GM12878 (cell line): ENCODE data around the gene FHL3. TPM values are rescaled to one million over a fixed set of nuclear protein-coding genes. Genes with fewer than 3 reads are reported as not detected.

Experiments
- ATAC-seq: fragments of 200-7000 bp; cut with Tn5 transposase; 3 replicates; pipeline ENCODE4 v1.9.1; 2020; ENCODE audit warnings: mild to moderate bottlenecking, moderate library complexity
- BruUV-seq: library from RNA; stranded (reverse); fragments of 400-500 nt; replicated peaks from 2 replicates; lab custom pipeline; 2021; lab: Mats Ljungman, UMichigan
- CTCF ChIA-PET: fragments of 300-600 bp; sonication (Branson Sonifier 250); formaldehyde crosslinking; extraction: SDS; loops from one replicate; lab custom pipeline; 2021; ENCODE audit warnings: inconsistent platforms; lab: Yijun Ruan, JAX
- POLR2A ChIA-PET: fragments of 350-600 bp; formaldehyde crosslinking; extraction: SDS; loops from one replicate; lab custom pipeline; 2021; ENCODE audit warnings: inconsistent platforms; lab: Charles Lee
- RAD21 ChIA-PET: fragments of 300-600 bp; sonication (Branson Sonifier 250); formaldehyde crosslinking; loops from one replicate; lab custom pipeline; 2023; ENCODE audit warnings: antibody characterized with exemption; ENCODE audit not compliant: unreplicated experiment; lab: Charles Lee
- SMC1A ChIA-PET: fragments of 300-600 bp; sonication (Branson Sonifier 250); formaldehyde crosslinking; loops from one replicate; lab custom pipeline; 2023; ENCODE audit not compliant: unreplicated experiment, uncharacterized antibody; lab: Charles Lee
- DNase-seq: peaks from one replicate; pipeline ENCODE4 v3.0.0-alpha.2; 2011; ENCODE audit warnings: low read depth, low spot score
- FAIRE-seq: peaks from 3 replicates; lab custom pipeline; 2011; peaks lifted over from hg19 to GRCh38; lab: Jason Lieb, UNC
- H2AFZ ChIP-seq: 2 replicates; pipeline ENCODE4 v1.6.0; 2011; ENCODE audit warnings: low read depth, low read length, control low read depth; ENCODE audit not compliant: control insufficient read depth
- H3K27ac ChIP-seq: 2 replicates; pipeline ENCODE4 v1.5.1; 2011; ENCODE audit warnings: control low read depth; ENCODE audit not compliant: control insufficient read depth, insufficient read depth
- H3K27me3 ChIP-seq, 2 experiments: replicated peaks in 1 of 2; 2 replicates each; pipeline versions ENCODE4 v1.6.0 to v1.6.1; 2011; ENCODE audit warnings: low read length in 1 of 2; ENCODE audit not compliant: control insufficient read depth in 2 of 2, insufficient read depth in 2 of 2
- H3K36me3 ChIP-seq, 2 experiments: 2 replicates each; pipeline ENCODE4 v1.5.1; 2011; ENCODE audit warnings: low read length in 1 of 2; ENCODE audit not compliant: control insufficient read depth in 2 of 2, insufficient read depth in 2 of 2
- H3K4me1 ChIP-seq: 2 replicates; pipeline ENCODE4 v1.6.1; 2011; ENCODE audit warnings: mild to moderate bottlenecking, low read length, moderate library complexity, mixed read lengths; ENCODE audit not compliant: control insufficient read depth, insufficient read depth
- H3K4me2 ChIP-seq: 2 replicates; pipeline ENCODE4 v1.6.0; 2011; ENCODE audit warnings: control low read depth; ENCODE audit not compliant: control insufficient read depth, insufficient read depth
- H3K4me3 ChIP-seq: fragments of 200-600 bp; sonication (generic); 2 replicates; pipeline ENCODE4 v1.5.1; 2016
- H3K79me2 ChIP-seq: 2 replicates; pipeline ENCODE4 v1.6.0; 2011; ENCODE audit warnings: low read length; ENCODE audit not compliant: control insufficient read depth, insufficient read depth
- H3K9ac ChIP-seq: 2 replicates; pipeline ENCODE4 v1.8.0; 2011; ENCODE audit warnings: low read length, control low read depth, mixed read lengths; ENCODE audit not compliant: control insufficient read depth, insufficient read depth
- H3K9me3 ChIP-seq: replicated peaks from 3 replicates; pipeline ENCODE4 v1.5.1; 2011; ENCODE audit warnings: mild to moderate bottlenecking, low read length; ENCODE audit not compliant: control insufficient read depth, insufficient read depth
- H4K20me1 ChIP-seq: 2 replicates; pipeline ENCODE4 v1.6.0; 2011; ENCODE audit not compliant: control insufficient read depth, insufficient read depth
- BCLAF1 ChIP-seq: fragments of 450-650 bp; IDR thresholded peaks from 2 replicates; pipeline ENCODE4 v1.6.1; 2017; ENCODE audit warnings: antibody characterized with exemption, mild to moderate bottlenecking, moderate library complexity
- CTCF ChIP-seq, 3 experiments: IDR thresholded peaks in 2 of 3; conservative IDR thresholded peaks in 1 of 3; 2 replicates each; pipeline ENCODE4 v1.5.1; 2011; ENCODE audit warnings: low read depth in 3 of 3, low read length in 3 of 3, mild to moderate bottlenecking in 3 of 3, control low read depth in 2 of 3, moderate library complexity in 2 of 3, inconsistent platforms in 1 of 3, mixed read lengths in 1 of 3; ENCODE audit not compliant: control insufficient read depth in 2 of 3, insufficient read depth in 1 of 3; ENCODE audit errors: extremely low read depth in 1 of 3
- EZH2 ChIP-seq: IDR thresholded peaks from 2 replicates; pipeline ENCODE4 v1.6.1; 2012; ENCODE audit warnings: low read depth, mild to moderate bottlenecking, control low read depth, inconsistent platforms, low read length, borderline replicate concordance; ENCODE audit not compliant: control insufficient read depth
- GABPA ChIP-seq: IDR thresholded peaks from 2 replicates; pipeline ENCODE4 v1.6.1; 2014; ENCODE audit warnings: antibody characterized with exemption, low read depth, mild to moderate bottlenecking, inconsistent platforms
- MTA2 ChIP-seq: fragments of 450-650 bp; IDR thresholded peaks from 2 replicates; pipeline ENCODE4 v1.6.1; 2016; ENCODE audit warnings: low read depth, mild to moderate bottlenecking, moderate library complexity
- NFXL1 ChIP-seq: fragments of 450-650 bp; IDR thresholded peaks from 2 replicates; pipeline ENCODE4 v1.6.1; 2017; ENCODE audit warnings: antibody characterized with exemption, mild to moderate bottlenecking, borderline replicate concordance
- NRF1 ChIP-seq: conservative IDR thresholded peaks from 2 replicates; pipeline ENCODE4 v1.6.1; 2011; ENCODE audit warnings: mild to moderate bottlenecking, low read depth, low read length, improper control_type of control experiment
- POLR2AphosphoS2 ChIP-seq: IDR thresholded peaks from 2 replicates; pipeline ENCODE4 v1.6.1; 2011; ENCODE audit warnings: low read depth, mild to moderate bottlenecking, low read length, improper control_type of control experiment, moderate library complexity
- SP1 ChIP-seq: IDR thresholded peaks from one replicate; pipeline ENCODE4 v1.6.1; 2011; ENCODE audit warnings: low read depth, low read length
- ZNF24 ChIP-seq: fragments of 450-650 bp; IDR thresholded peaks from 2 replicates; pipeline ENCODE4 v1.6.1; 2017; ENCODE audit warnings: antibody characterized with exemption, mild to moderate bottlenecking
- WGBS: methylation state at CpG from one replicate; pipeline ENCODE4 v1.1.6; 2016; ENCODE audit warnings: low lambda C conversion rate; ENCODE audit not compliant: insufficient replicate concordance, insufficient coverage; ENCODE audit errors: missing lambda C conversion rate; 5-methylcytosine and 5-hydroxymethylcytosine counted together
- in situ Hi-C: fragments of 300-500 bp; cut with MboI; formaldehyde crosslinking; loops from 9 replicates; pipeline ENCODE4 v1.14.3; 2018; ENCODE audit warnings: mixed read lengths
- intact Hi-C: fragments of 100-400 bp; cut with micrococcal nuclease; formaldehyde crosslinking; loops from one replicate; pipeline ENCODE4 v1.14.2; 2022; ENCODE audit not compliant: unreplicated experiment
- polyA plus RNA-seq, 11 experiments: library from polyadenylated mRNA; depleted of rRNA in 4 of 11; unstranded in 6 of 11; stranded (reverse) in 5 of 11; fragments of >200 nt; fragmentation: Nextera tagmentation in 4 of 11; fragmentation: Illumina TruSeq in 1 of 11; extraction: Ambion mirVana in 4 of 11; extraction: Trizol in 1 of 11; gene quantifications; 1 replicate in 1 of 11; 2 replicates in 10 of 11; pipeline versions ENCODE4 v1.2.1 to v1.2.3, GENCODE V29; 2011 to 2016; ENCODE audit warnings: inconsistent platforms in 2 of 11, missing spikeins in 2 of 11, low read depth in 1 of 11
- total RNA-seq, 4 experiments: library from RNA; depleted of rRNA in 3 of 4; stranded (reverse); fragments of >200 nt in 3 of 4; fragmentation: Illumina TruSeq in 1 of 4; extraction: Trizol in 1 of 4; gene quantifications; 2 replicates each; pipeline versions ENCODE4 v1.2.1 to v1.2.3, GENCODE V29; 2013 to 2021

FHL3 gene
- total and polyA plus RNA-seq, 10 of the 15 experiments (the other 5 are each of a cell fraction or from before 2014, with no cell fraction given): 0.26 to 13.9 (median 7.9) TPM

GRCh38 chr1:38000233-38000528 lies 5.1 kb downstream of the FHL3 start:
- Histone ChIP-seq H3K9me3 (no peaks in the 10 kb centered on the region), H3K79me2 (peaks cover 18% of the 10 kb centered on the region), H3K4me2 (no peak overlapping the region), H3K27ac (peak overlapping the region; percentile 56), H3K9ac (no peak overlapping the region), H2AFZ (no peak overlapping the region; the same call in 1 of the 2 replicates), H3K4me3 (no peak overlapping the region), H4K20me1 (no peaks in the 10 kb centered on the region), H3K4me1 (peaks cover 27% of the 10 kb centered on the region), H3K36me3 (no peaks in the 10 kb centered on the region), H3K27me3 (0 out of 4 replicates have a peak, but pooled peaks cover 0 to 2% of the 10 kb centered on the region in 2 experiments)
- no peak for TF ChIP-seq POLR2AphosphoS2
- no peak for TF ChIP-seq GABPA
- TF ChIP-seq BCLAF1: no peak
- TF ChIP-seq EZH2: no peak
- TF ChIP-seq NRF1: no peak
- no peak for TF ChIP-seq NFXL1
- no peak for TF ChIP-seq SP1
- no peak for TF ChIP-seq MTA2
- TF ChIP-seq CTCF (IDR thresholded peaks at IDR 0.05 in 2 of 3, conservative IDR thresholded peaks at IDR 0.05 in 1 of 3; ENCODE audit: control insufficient read depth in 2 of 3, extremely low read depth in 1 of 3, insufficient read depth in 1 of 3, low read depth in 3 of 3, low read length in 3 of 3): no peak
- TF ChIP-seq ZNF24: no peak
- no peak for FAIRE-seq
- ATAC-seq: no peak
- in situ Hi-C loops: no loop called here
- intact Hi-C loops: no loop called here
- SMC1A ChIA-PET: interaction anchor here (0.8 to 3.6 kb wide), 4 partner anchors 10 to 30 kb away, joined by 3 to 17 read pairs (median 11); partner anchors contain the start of genes SF3A3 and UTP11
- 92% methylated on average over 2 of the region's 2 CpGs for WGBS
- CTCF ChIA-PET: interaction anchor here (1.3 to 3.2 kb wide), 4 partner anchors 9 to 17 kb away, joined by 4 to 27 read pairs (median 6); partner anchors contain the start of genes SF3A3 and UTP11
- RAD21 ChIA-PET: interaction anchor here (0.9 to 1.4 kb wide), 2 partner anchors 25 to 99 kb away, joined by 3 read pairs; no protein-coding TSS in a partner anchor
- POLR2A ChIA-PET: interaction anchor here (0.5 to 1.5 kb wide), 4 partner anchors 10 to 870 kb away, joined by 3 to 8 read pairs (median 4); no protein-coding TSS in a partner anchor
- no TSS peak for BruUV-seq
- no peak for DNase-seq
